Nephron progenitor cell (in vitro differentiated cells): ENCODE measurements around the gene PODN.
A peak's percentile ranks its signal among the peaks of the same experiment; 100 is the strongest.

Source experiments
- DNase-seq: peaks from one replicate; pipeline ENCODE4 v3.0.0; 2021
- H3K27ac Mint-ChIP-seq: 2 replicates; pipeline ENCODE4 v1.8.0; 2021; ENCODE audit warnings: mild to moderate bottlenecking, moderate library complexity, mixed read lengths
- H3K27me3 Mint-ChIP-seq: 2 replicates; pipeline ENCODE4 v1.8.0; 2021; ENCODE audit warnings: mild to moderate bottlenecking, low read depth, mixed read lengths; ENCODE audit not compliant: poor library complexity
- H3K36me3 Mint-ChIP-seq: 2 replicates; pipeline ENCODE4 v1.8.0; 2021; ENCODE audit warnings: low read depth, mixed read lengths
- H3K4me1 Mint-ChIP-seq: 2 replicates; pipeline ENCODE4 v1.8.0; 2021; ENCODE audit warnings: mixed read lengths
- H3K4me3 Mint-ChIP-seq: 2 replicates; pipeline ENCODE4 v1.8.0; 2021; ENCODE audit warnings: mild to moderate bottlenecking, moderate library complexity, mixed read lengths
- H3K9me3 Mint-ChIP-seq: 2 replicates; pipeline ENCODE4 v1.8.0; 2021; ENCODE audit warnings: mild to moderate bottlenecking, moderate library complexity, mixed read lengths
- TF ChIP-seq, protein P1 (sequence below): fragments of 200-600 bp; sonication (generic); IDR thresholded peaks from 2 replicates; pipeline ENCODE4 v1.5.0; 2021; ENCODE audit warnings: antibody characterized with exemption

PODN gene

DNA sequence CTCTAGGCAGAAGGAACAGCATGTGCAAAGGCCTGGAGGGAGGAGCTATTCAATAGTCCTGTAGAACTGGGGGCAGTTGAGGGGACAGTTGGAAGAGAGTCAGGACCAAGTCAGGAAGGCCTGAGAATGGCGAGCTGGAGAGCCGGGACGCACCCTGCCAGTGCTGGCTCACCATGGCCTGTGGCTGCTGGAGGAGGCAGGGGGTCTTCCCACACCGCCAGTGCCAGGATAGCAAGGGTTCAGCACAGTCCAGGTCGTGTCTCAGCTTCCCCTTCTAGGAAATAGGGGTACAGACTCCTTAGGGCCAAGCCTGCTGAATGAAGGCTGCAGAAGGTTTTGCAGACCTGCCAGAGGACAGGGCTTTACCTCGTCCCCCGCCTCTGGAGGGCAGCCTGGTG, 7.3 kb downstream of the PODN start:
- H3K27me3 Mint-ChIP-seq: peaks cover 26% of the 10 kb centered on the region
- H3K36me3 Mint-ChIP-seq: no peaks in the 10 kb centered on the region
- no peak for DNase-seq
- H3K27ac Mint-ChIP-seq: no peak overlapping the region
- peaks cover 7% of the 10 kb centered on the region for H3K4me1 Mint-ChIP-seq
- H3K9me3 Mint-ChIP-seq: no peaks in the 10 kb centered on the region
- TF ChIP-seq, protein P1, sequence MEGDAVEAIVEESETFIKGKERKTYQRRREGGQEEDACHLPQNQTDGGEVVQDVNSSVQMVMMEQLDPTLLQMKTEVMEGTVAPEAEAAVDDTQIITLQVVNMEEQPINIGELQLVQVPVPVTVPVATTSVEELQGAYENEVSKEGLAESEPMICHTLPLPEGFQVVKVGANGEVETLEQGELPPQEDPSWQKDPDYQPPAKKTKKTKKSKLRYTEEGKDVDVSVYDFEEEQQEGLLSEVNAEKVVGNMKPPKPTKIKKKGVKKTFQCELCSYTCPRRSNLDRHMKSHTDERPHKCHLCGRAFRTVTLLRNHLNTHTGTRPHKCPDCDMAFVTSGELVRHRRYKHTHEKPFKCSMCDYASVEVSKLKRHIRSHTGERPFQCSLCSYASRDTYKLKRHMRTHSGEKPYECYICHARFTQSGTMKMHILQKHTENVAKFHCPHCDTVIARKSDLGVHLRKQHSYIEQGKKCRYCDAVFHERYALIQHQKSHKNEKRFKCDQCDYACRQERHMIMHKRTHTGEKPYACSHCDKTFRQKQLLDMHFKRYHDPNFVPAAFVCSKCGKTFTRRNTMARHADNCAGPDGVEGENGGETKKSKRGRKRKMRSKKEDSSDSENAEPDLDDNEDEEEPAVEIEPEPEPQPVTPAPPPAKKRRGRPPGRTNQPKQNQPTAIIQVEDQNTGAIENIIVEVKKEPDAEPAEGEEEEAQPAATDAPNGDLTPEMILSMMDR: no peak
- H3K4me3 Mint-ChIP-seq: no peak overlapping the region

DNA sequence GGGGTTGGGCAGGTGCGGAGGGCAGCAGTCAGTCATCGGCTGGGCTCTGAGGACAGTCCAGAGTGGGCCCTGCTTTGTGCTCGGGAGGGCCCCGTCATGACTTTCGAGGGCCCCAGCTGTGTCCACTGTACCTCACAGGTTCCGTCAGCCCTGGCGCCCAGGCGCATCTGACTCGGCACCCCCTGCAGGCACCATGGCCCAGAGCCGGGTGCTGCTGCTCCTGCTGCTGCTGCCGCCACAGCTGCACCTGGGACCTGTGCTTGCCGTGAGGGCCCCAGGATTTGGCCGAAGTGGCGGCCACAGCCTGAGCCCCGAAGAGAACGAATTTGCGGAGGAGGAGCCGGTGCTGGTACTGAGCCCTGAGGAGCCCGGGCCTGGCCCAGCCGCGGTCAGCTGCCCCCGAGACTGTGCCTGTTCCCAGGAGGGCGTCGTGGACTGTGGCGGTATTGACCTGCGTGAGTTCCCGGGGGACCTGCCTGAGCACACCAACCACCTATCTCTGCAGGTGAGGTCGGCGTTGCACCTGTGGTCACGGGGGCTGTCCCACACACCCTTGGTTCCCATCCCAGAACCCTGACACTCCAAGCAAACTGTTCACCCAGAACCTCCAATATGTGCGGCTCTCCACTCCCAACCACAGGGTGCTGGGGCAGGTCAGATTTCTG, 7.8 kb downstream of the PODN start:
- Mint-ChIP-seq H3K27ac (no peak overlapping the region), H3K9me3 (no peaks in the 10 kb centered on the region), H3K4me1 (peaks cover 10% of the 10 kb centered on the region), H3K27me3 (peaks cover 21% of the 10 kb centered on the region), H3K36me3 (no peaks in the 10 kb centered on the region), H3K4me3 (no peak overlapping the region)
- DNase-seq: peak; percentile 2
- TF ChIP-seq, protein P1: no peak

DNA sequence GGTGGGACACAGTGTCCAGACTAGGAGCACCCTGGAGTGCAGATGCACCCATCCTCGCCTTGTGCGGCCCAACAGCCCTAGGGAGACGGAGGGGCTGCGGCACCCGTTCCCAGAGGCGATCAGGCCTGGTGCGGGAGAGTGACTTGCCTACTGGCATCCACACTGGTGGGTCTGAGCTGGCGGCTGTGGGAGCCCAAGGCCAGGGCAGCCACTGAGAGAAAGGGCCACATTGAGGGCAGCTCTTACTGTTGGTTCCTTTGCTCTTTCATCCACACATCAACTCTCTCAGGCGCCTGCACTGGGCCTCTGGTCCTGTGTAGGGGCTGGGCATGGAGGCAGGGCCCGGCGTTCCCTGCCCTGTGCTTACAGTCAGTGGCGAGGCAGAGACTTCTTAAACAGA, 8.6 kb downstream of the PODN start:
- Mint-ChIP-seq H3K9me3 (no peaks in the 10 kb centered on the region), H3K27me3 (peaks cover 12% of the 10 kb centered on the region), H3K36me3 (no peaks in the 10 kb centered on the region), H3K27ac (no peak overlapping the region), H3K4me1 (peaks cover 19% of the 10 kb centered on the region), H3K4me3 (no peak overlapping the region)
- peak; percentile 1 for DNase-seq
- TF ChIP-seq, protein P1: no peak

DNA sequence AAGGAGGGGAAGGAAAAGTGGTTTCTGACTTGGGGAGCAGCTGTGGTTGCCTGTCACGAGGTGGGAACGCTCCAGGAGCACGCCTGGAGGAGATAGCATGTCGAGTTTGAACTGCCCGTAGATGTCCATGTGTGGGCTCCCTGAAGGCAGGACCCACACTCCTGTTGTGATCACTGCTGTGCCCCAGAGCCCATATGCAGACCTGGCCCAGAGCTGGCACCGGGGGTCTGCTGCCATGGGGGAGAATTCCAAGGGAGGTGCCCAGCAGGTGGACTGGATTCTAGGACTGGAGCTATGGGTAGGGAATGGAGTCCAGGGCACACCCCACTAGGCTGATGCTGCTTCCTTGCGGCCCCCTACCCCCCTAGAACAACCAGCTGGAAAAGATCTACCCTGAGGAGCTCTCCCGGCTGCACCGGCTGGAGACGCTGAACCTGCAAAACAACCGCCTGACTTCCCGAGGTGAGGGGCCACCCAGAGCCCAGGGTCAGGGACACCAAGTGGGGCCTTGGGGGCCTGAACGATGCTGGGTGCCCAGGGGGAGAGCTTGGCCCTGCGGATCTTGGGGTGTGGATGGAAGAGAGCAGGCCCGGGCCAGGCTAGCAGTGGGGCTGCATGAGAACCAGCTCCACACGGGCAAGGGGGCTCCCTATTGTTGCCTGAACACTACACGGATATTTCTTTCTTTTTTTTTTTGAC, 9.3 kb downstream of the PODN start:
- no peak overlapping the region for H3K27ac Mint-ChIP-seq

DNA sequence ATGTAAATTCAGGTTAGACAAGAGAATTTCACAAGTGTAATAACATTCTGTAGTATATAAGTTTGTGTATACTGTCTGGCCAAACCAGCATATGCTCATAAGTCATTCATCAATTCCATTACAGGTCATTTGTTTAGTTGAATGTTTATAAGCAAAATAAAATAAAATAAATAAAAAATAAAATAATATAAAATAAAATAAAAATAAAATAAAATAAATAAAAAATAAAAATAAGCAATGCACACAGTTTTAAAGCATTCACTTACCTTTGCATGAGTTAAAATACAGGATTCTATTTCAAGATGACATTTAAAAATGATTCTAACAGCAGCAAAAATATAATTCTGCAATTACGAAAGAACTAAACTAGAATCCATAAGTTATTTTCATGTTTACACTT, 9.9 kb downstream of the PODN start:
- no peak overlapping the region for H3K27ac Mint-ChIP-seq
- no peaks in the 10 kb centered on the region for H3K9me3 Mint-ChIP-seq
- peaks cover 8% of the 10 kb centered on the region for H3K27me3 Mint-ChIP-seq
- peaks cover 27% of the 10 kb centered on the region for H3K4me1 Mint-ChIP-seq
- TF ChIP-seq, protein P1: no peak
- H3K36me3 Mint-ChIP-seq: no peaks in the 10 kb centered on the region
- no peak overlapping the region for H3K4me3 Mint-ChIP-seq
- no peak for DNase-seq

More for the DNA sequence above, 9.3 kb downstream of the PODN start:
- TF ChIP-seq, protein P1: no peak
- Mint-ChIP-seq H3K4me3 (no peak overlapping the region), H3K36me3 (no peaks in the 10 kb centered on the region), H3K27me3 (peaks cover 10% of the 10 kb centered on the region), H3K9me3 (no peaks in the 10 kb centered on the region), H3K4me1 (peaks cover 24% of the 10 kb centered on the region)
- DNase-seq: peak; percentile 0

DNA sequence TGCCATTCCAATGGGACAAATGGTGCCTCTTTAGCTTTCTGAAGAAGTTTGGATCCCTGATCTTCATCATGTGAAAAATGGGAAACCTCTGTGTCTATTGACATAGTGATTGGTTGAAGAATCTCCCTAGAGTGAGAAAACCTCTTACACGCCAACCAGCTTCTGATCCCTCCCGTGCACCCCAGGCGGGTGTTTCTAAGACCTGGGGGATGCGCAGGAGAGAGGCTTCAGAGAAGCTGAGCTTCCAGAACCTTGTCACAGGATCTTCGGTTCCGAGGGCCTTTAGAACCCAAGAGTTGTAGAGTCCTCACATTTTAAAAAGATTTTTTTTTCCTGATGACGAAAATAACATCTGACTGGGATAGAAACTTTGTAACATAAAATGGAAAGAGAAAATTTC, 11.3 kb downstream of the PODN start:
- Mint-ChIP-seq H3K27me3 (peaks cover 4% of the 10 kb centered on the region), H3K36me3 (no peaks in the 10 kb centered on the region), H3K27ac (no peak overlapping the region), H3K4me3 (no peak overlapping the region), H3K9me3 (no peaks in the 10 kb centered on the region), H3K4me1 (peaks cover 28% of the 10 kb centered on the region)
- TF ChIP-seq, protein P1: no peak
- no peak for DNase-seq
